Upper lobe of left lung (tissue), 4 donors: ENCODE data around the gene CD8A.

Source experiments
- CTCF ChIP-seq, 6 experiments: fragments of 450-650 bp in 4 of 6; fragments of 200-600 bp in 2 of 6; sonication (generic) in 2 of 6; IDR thresholded peaks; one replicate each; pipeline ENCODE4 v1.5.1; 2016 to 2019; ENCODE audit warnings: antibody characterized with exemption in 6 of 6
- POLR2A ChIP-seq, 4 donors: fragments of 450-650 bp; IDR thresholded peaks; one replicate each; pipeline ENCODE4 v1.5.1; 2016 to 2017; ENCODE audit warnings: antibody characterized with exemption in 4 of 4, mild to moderate bottlenecking in 2 of 4

GRCh38 chr2:86764661-86765309, 25.9 kb downstream of the CD8A start:
- TF ChIP-seq CTCF (IDR thresholded peaks at IDR 0.05) (peak; percentile 22 to 64 (median 56)), POLR2A (IDR thresholded peaks at IDR 0.05) (no peak)
